Inferior parietal cortex (tissue), 1 donor: Measurements from ENCODE around the gene CHST8.
A peak's percentile ranks its signal among the peaks of the same experiment; 100 is the strongest.

Source experiments
- DNase-seq: peaks from one replicate; pipeline ENCODE4 v3.0.0-alpha.2; 2016; ENCODE audit errors: extremely low spot score

The CHST8 gene

GRCh38 chr19:33715462-33715861 lies 93.7 kb downstream of the CHST8 start:
- DNase-seq: no peak

- DNase-seq: no peak
Observed at GRCh38 chr19:33717878-33718277, 96.1 kb downstream of the CHST8 start.

GRCh38 chr19:33718651-33719254 lies 97.0 kb downstream of the CHST8 start:
- no peak for DNase-seq

- DNase-seq: no peak
Observed at GRCh38 chr19:33719366-33720154, 97.8 kb downstream of the CHST8 start.

- DNase-seq: no peak
Observed at GRCh38 chr19:33720155-33720493, 98.4 kb downstream of the CHST8 start.

GRCh38 chr19:33720691-33721682 lies 99.2 kb downstream of the CHST8 start:
- DNase-seq: no peak

GRCh38 chr19:33721735-33722297 lies 100.1 kb downstream of the CHST8 start:
- no peak for DNase-seq

- DNase-seq: no peak
Observed at GRCh38 chr19:33722456-33723239, 100.9 kb downstream of the CHST8 start.

GRCh38 chr19:33723512-33723911 lies 101.8 kb downstream of the CHST8 start:
- no peak for DNase-seq

- no peak for DNase-seq
Observed at GRCh38 chr19:33724021-33724720, 102.4 kb downstream of the CHST8 start.

GRCh38 chr19:33724721-33725060 lies 102.9 kb downstream of the CHST8 start:
- no peak for DNase-seq

- no peak for DNase-seq
Observed at GRCh38 chr19:33725567-33725966, 103.8 kb downstream of the CHST8 start.

- DNase-seq: no peak
Observed at GRCh38 chr19:33726756-33727155, 105.0 kb downstream of the CHST8 start.

- DNase-seq: no peak
Observed at GRCh38 chr19:33727331-33727998, 105.7 kb downstream of the CHST8 start.

- no peak for DNase-seq
Observed at GRCh38 chr19:33728141-33728540, 106.4 kb downstream of the CHST8 start.

GRCh38 chr19:33730858-33731607 lies 109.3 kb downstream of the CHST8 start:
- DNase-seq: no peak

- no peak for DNase-seq
Observed at GRCh38 chr19:33731881-33732280, 110.1 kb downstream of the CHST8 start.

- DNase-seq: peak; percentile 29
Observed at GRCh38 chr19:33734913-33735312, 113.2 kb downstream of the CHST8 start.

- no peak for DNase-seq
Observed at GRCh38 chr19:33736158-33736557, 114.4 kb downstream of the CHST8 start.
